ENCODE results near the gene RIMBP2. TPM values are rescaled to one million over a fixed set of nuclear protein-coding genes. Genes with fewer than 3 reads are reported as not detected.

The RIMBP2 gene
- total and polyA plus RNA-seq, 2 experiments from 2014 or later = 0.31 to 0.37 TPM

DNA sequence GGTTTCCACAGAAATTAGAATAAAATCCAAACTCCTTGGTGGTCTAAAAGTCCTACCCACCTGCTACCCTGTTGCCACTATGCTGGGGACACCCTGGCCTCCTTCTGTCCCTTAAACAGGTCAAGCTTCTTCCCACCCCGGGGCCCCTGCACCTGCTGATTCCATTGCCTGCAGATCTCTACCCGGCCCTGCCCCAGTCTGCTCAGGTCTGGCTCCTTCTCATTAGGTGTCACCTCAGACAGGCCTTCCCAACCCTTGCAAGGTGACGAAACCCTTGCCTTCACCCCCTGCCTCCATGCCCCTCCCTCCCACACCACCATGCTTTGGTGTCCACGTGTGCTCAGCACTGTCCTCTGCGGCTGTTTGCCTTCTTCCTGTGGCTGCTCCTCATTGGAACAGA, 207.8 kb downstream of the RIMBP2 start:
- Mint-ChIP-seq H3K4me3 (no peak overlapping the region), H3K27ac (no peak overlapping the region), H3K36me3 (ENCODE audit: low read depth) (peaks cover 23% of the 10 kb centered on the region), H3K9me3 (peaks cover 89% of the 10 kb centered on the region), H3K27me3 (ENCODE audit: insufficient read depth, low read depth, poor library complexity) (peaks cover 10% of the 10 kb centered on the region), H3K4me1 (no peaks in the 10 kb centered on the region)
- Histone ChIP-seq H2AFZ (no peak overlapping the region), H3K9me2 (ENCODE audit: insufficient read depth) (no peaks in the 10 kb centered on the region), H3K36me3 (ENCODE audit: insufficient read depth) (no peaks in the 10 kb centered on the region), H3K27ac (ENCODE audit: low read depth) (no peak overlapping the region), H3K4me1 (ENCODE audit: insufficient read depth) (no peaks in the 10 kb centered on the region), H3K27me3 (ENCODE audit: insufficient read depth) (no peaks in the 10 kb centered on the region), H3F3A (replicated peaks; ENCODE audit: low read depth) (no peaks in the 10 kb centered on the region), H3K4me3 (no peak overlapping the region), H3K4me2 (no peak overlapping the region), H4K20me1 (replicated peaks; ENCODE audit: insufficient read depth) (no peaks in the 10 kb centered on the region), H3K79me2 (replicated peaks; ENCODE audit: insufficient read depth) (no peaks in the 10 kb centered on the region)
- TF ChIP-seq, protein P1, sequence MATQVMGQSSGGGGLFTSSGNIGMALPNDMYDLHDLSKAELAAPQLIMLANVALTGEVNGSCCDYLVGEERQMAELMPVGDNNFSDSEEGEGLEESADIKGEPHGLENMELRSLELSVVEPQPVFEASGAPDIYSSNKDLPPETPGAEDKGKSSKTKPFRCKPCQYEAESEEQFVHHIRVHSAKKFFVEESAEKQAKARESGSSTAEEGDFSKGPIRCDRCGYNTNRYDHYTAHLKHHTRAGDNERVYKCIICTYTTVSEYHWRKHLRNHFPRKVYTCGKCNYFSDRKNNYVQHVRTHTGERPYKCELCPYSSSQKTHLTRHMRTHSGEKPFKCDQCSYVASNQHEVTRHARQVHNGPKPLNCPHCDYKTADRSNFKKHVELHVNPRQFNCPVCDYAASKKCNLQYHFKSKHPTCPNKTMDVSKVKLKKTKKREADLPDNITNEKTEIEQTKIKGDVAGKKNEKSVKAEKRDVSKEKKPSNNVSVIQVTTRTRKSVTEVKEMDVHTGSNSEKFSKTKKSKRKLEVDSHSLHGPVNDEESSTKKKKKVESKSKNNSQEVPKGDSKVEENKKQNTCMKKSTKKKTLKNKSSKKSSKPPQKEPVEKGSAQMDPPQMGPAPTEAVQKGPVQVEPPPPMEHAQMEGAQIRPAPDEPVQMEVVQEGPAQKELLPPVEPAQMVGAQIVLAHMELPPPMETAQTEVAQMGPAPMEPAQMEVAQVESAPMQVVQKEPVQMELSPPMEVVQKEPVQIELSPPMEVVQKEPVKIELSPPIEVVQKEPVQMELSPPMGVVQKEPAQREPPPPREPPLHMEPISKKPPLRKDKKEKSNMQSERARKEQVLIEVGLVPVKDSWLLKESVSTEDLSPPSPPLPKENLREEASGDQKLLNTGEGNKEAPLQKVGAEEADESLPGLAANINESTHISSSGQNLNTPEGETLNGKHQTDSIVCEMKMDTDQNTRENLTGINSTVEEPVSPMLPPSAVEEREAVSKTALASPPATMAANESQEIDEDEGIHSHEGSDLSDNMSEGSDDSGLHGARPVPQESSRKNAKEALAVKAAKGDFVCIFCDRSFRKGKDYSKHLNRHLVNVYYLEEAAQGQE (IDR thresholded peaks at IDR 0.05; ENCODE audit: unreplicated experiment) = no peak
- no peak for TF ChIP-seq JUNB (IDR thresholded peaks at IDR 0.05; ENCODE audit: unreplicated experiment)
- TF ChIP-seq EZH2 (IDR thresholded peaks at IDR 0.05; ENCODE audit: low read depth, unreplicated experiment) = no peak
- no peak for TF ChIP-seq EZH2phosphoT487 (IDR thresholded peaks at IDR 0.05; ENCODE audit: unreplicated experiment)
- TF ChIP-seq, protein P2, sequence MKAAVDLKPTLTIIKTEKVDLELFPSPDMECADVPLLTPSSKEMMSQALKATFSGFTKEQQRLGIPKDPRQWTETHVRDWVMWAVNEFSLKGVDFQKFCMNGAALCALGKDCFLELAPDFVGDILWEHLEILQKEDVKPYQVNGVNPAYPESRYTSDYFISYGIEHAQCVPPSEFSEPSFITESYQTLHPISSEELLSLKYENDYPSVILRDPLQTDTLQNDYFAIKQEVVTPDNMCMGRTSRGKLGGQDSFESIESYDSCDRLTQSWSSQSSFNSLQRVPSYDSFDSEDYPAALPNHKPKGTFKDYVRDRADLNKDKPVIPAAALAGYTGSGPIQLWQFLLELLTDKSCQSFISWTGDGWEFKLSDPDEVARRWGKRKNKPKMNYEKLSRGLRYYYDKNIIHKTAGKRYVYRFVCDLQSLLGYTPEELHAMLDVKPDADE (IDR thresholded peaks at IDR 0.05) = no peak
- no peak for TF ChIP-seq STAT1 (IDR thresholded peaks at IDR 0.05; ENCODE audit: unreplicated experiment)
- TF ChIP-seq ZNF114 (CRISPR knock-in tag; IDR thresholded peaks at IDR 0.05) = no peak
- TF ChIP-seq POLR2AphosphoS5 (IDR thresholded peaks at IDR 0.05; ENCODE audit: low read depth) = no peak
- no peak for TF ChIP-seq ZNF331 (CRISPR knock-in tag; IDR thresholded peaks at IDR 0.05; ENCODE audit: low read depth)
- TF ChIP-seq, protein P3, sequence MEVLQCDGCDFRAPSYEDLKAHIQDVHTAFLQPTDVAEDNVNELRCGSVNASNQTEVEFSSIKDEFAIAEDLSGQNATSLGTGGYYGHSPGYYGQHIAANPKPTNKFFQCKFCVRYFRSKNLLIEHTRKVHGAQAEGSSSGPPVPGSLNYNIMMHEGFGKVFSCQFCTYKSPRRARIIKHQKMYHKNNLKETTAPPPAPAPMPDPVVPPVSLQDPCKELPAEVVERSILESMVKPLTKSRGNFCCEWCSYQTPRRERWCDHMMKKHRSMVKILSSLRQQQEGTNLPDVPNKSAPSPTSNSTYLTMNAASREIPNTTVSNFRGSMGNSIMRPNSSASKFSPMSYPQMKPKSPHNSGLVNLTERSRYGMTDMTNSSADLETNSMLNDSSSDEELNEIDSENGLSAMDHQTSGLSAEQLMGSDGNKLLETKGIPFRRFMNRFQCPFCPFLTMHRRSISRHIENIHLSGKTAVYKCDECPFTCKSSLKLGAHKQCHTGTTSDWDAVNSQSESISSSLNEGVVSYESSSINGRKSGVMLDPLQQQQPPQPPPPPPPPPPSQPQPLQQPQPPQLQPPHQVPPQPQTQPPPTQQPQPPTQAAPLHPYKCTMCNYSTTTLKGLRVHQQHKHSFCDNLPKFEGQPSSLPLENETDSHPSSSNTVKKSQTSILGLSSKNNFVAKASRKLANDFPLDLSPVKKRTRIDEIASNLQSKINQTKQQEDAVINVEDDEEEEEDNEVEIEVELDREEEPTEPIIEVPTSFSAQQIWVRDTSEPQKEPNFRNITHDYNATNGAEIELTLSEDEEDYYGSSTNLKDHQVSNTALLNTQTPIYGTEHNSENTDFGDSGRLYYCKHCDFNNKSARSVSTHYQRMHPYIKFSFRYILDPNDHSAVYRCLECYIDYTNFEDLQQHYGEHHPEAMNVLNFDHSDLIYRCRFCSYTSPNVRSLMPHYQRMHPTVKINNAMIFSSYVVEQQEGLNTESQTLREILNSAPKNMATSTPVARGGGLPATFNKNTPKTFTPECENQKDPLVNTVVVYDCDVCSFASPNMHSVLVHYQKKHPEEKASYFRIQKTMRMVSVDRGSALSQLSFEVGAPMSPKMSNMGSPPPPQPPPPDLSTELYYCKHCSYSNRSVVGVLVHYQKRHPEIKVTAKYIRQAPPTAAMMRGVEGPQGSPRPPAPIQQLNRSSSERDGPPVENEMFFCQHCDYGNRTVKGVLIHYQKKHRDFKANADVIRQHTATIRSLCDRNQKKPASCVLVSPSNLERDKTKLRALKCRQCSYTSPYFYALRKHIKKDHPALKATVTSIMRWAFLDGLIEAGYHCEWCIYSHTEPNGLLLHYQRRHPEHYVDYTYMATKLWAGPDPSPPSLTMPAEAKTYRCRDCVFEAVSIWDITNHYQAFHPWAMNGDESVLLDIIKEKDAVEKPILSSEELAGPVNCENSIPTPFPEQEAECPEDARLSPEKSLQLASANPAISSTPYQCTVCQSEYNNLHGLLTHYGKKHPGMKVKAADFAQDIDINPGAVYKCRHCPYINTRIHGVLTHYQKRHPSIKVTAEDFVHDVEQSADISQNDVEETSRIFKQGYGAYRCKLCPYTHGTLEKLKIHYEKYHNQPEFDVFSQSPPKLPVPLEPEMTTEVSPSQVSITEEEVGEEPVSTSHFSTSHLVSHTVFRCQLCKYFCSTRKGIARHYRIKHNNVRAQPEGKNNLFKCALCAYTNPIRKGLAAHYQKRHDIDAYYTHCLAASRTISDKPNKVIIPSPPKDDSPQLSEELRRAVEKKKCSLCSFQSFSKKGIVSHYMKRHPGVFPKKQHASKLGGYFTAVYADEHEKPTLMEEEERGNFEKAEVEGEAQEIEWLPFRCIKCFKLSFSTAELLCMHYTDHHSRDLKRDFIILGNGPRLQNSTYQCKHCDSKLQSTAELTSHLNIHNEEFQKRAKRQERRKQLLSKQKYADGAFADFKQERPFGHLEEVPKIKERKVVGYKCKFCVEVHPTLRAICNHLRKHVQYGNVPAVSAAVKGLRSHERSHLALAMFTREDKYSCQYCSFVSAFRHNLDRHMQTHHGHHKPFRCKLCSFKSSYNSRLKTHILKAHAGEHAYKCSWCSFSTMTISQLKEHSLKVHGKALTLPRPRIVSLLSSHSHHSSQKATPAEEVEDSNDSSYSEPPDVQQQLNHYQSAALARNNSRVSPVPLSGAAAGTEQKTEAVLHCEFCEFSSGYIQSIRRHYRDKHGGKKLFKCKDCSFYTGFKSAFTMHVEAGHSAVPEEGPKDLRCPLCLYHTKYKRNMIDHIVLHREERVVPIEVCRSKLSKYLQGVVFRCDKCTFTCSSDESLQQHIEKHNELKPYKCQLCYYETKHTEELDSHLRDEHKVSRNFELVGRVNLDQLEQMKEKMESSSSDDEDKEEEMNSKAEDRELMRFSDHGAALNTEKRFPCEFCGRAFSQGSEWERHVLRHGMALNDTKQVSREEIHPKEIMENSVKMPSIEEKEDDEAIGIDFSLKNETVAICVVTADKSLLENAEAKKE (CRISPR knock-in tag; IDR thresholded peaks at IDR 0.05) = no peak
- no peak for TF ChIP-seq CREB1 (CRISPR knock-in tag; IDR thresholded peaks at IDR 0.05; ENCODE audit: low read depth)
- TF ChIP-seq NANOG (IDR thresholded peaks at IDR 0.05; ENCODE audit: borderline replicate concordance) = no peak
- TF ChIP-seq, protein P4, sequence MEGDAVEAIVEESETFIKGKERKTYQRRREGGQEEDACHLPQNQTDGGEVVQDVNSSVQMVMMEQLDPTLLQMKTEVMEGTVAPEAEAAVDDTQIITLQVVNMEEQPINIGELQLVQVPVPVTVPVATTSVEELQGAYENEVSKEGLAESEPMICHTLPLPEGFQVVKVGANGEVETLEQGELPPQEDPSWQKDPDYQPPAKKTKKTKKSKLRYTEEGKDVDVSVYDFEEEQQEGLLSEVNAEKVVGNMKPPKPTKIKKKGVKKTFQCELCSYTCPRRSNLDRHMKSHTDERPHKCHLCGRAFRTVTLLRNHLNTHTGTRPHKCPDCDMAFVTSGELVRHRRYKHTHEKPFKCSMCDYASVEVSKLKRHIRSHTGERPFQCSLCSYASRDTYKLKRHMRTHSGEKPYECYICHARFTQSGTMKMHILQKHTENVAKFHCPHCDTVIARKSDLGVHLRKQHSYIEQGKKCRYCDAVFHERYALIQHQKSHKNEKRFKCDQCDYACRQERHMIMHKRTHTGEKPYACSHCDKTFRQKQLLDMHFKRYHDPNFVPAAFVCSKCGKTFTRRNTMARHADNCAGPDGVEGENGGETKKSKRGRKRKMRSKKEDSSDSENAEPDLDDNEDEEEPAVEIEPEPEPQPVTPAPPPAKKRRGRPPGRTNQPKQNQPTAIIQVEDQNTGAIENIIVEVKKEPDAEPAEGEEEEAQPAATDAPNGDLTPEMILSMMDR (conservative IDR thresholded peaks at IDR 0.05; ENCODE audit: low read depth in 2 of 2) = no peak
- ATAC-seq (no peak), DNase-seq (ENCODE audit: low spot score) (no peak)
